ENCODE data around the gene USP26. TPM values are rescaled to one million over a fixed set of nuclear protein-coding genes. Genes with fewer than 3 reads are reported as not detected.
"Not testable (repeated sequence)": the region's sequence is repeated elsewhere in the genome, so short reads cannot be mapped to it uniquely, and the experiment has no call there.

USP26 gene
- total and polyA plus RNA-seq, 2 donors (not counting 3 experiments of a cell fraction or from before 2014, with no cell fraction given) = not detected

DNA sequence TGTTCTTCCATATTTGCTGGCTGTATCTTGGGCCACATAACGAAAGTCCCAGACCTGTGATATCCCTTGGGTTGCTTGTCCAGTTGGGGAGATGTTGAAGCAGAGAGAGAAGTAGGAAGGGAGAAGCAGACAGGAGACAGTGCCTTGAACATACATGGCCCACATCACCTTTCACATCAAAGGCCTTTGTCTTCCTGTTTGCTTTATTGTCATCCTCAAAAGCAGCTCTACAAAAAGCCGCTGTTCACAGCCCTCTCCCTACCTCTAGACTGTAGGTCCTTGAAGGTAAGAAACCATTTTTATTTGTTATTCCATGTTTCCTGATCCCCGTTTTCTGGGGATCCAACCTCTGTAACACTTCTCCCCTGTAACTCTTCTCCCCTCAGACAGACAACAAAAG is 14.9 kb downstream of the USP26 start:
- no peaks in the 10 kb centered on the region for H4K20me1 ChIP-seq (replicated peaks; ENCODE audit: control insufficient read depth, extremely low read depth, insufficient read depth, low read length)
- no peak overlapping the region for H3K27ac ChIP-seq (ENCODE audit: insufficient read depth, low read depth, low read length)
- dilution Hi-C loops (cut with MboI; ENCODE audit: extremely low pct_ligation_motif_present, low sequenced_read_pairs) = no loop called here
- no peaks in the 10 kb centered on the region for H3K9me3 ChIP-seq (replicated peaks; ENCODE audit: control insufficient read depth, insufficient read depth, low read length)
- H3K27me3 ChIP-seq (ENCODE audit: control insufficient read depth in 2 of 2, insufficient read depth in 2 of 2, low read length in 2 of 2) = no peaks in the 10 kb centered on the region
- POLR2A ChIA-PET = no interaction called here
- BruUV-seq (replicated peaks) = no TSS peak
- no peaks in the 10 kb centered on the region for H3K9me1 ChIP-seq (replicated peaks; ENCODE audit: control insufficient read depth, extremely low read depth, insufficient read depth, low read length)
- no peak overlapping the region for H3K4me2 ChIP-seq (ENCODE audit: insufficient read depth, low read length)
- H3K36me3 ChIP-seq (ENCODE audit: control insufficient read depth in 2 of 2, extremely low read depth in 1 of 2, insufficient read depth in 2 of 2, low read length in 2 of 2) = no peaks in the 10 kb centered on the region
- DNase-seq (ENCODE audit: low read depth, low spot score) (no peak), FAIRE-seq (no peak)
- no peak overlapping the region for H3K9ac ChIP-seq (replicated peaks; ENCODE audit: extremely low read depth, insufficient read depth, low read length)
- CTCF ChIA-PET = no interaction called here
- intact Hi-C loops (cut with micrococcal nuclease) = no loop called here
- no peak overlapping the region for H2AFZ ChIP-seq (ENCODE audit: low read depth, low read length)
- H3K4me3 ChIP-seq (replicated peaks in 1 of 3; ENCODE audit: insufficient read depth in 1 of 3, low read depth in 1 of 3, low read length in 3 of 3) = no peak overlapping the region
- no peaks in the 10 kb centered on the region for H3K4me1 ChIP-seq (ENCODE audit: control insufficient read depth, extremely low read depth, insufficient read depth, low read length)
- TF ChIP-seq MYC (IDR thresholded peaks at IDR 0.05; ENCODE audit: low read depth, low read length) = no peak
- no peak for TF ChIP-seq FOS (IDR thresholded peaks at IDR 0.05; ENCODE audit: borderline replicate concordance, insufficient read depth, low read length)
- no peak for TF ChIP-seq JUN (IDR thresholded peaks at IDR 0.05; ENCODE audit: borderline replicate concordance, insufficient read depth, insufficient read length, low read depth)
- TF ChIP-seq EZH2 (IDR thresholded peaks at IDR 0.05; ENCODE audit: borderline replicate concordance, low read depth, low read length, severe bottlenecking) = no peak
- no peak for TF ChIP-seq GATA2 (IDR thresholded peaks at IDR 0.05; ENCODE audit: insufficient read depth, insufficient read length, low read depth, low read length)
- H3K79me2 ChIP-seq (ENCODE audit: control insufficient read depth, insufficient read depth, low read length) = no peaks in the 10 kb centered on the region

DNA sequence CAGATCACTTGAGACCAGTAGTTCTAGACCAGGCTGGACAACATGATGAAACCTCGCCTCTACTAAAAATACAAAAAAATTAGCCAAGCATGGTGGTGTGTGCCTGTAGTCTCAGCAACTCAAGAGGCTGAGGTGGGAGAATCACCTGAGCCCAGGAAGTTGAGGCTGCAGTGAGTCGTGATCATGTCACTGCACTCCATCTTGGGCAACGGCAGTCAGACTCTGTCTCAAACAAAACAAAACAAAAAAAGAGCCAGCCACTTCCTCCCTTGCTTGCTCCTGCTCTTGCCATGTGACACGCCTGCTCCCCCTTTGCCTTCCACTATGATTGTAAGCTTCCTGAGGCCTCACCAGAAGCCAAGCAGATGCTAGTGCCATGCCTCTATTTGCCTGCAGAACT is 19.1 kb downstream of the USP26 start:
- H3K4me1 ChIP-seq (ENCODE audit: control insufficient read depth, extremely low read depth, insufficient read depth, low read length); H3K4me3 ChIP-seq (replicated peaks in 1 of 3; ENCODE audit: insufficient read depth in 1 of 3, low read depth in 1 of 3, low read length in 3 of 3); FAIRE-seq; POLR2A ChIA-PET; CTCF ChIA-PET; H3K9me3 ChIP-seq (replicated peaks; ENCODE audit: control insufficient read depth, insufficient read depth, low read length); H3K9me1 ChIP-seq (replicated peaks; ENCODE audit: control insufficient read depth, extremely low read depth, insufficient read depth, low read length); intact Hi-C loops (cut with micrococcal nuclease); H3K4me2 ChIP-seq (ENCODE audit: insufficient read depth, low read length); H3K36me3 ChIP-seq (ENCODE audit: control insufficient read depth in 2 of 2, extremely low read depth in 1 of 2, insufficient read depth in 2 of 2, low read length in 2 of 2); H2AFZ ChIP-seq (ENCODE audit: low read depth, low read length); H3K27ac ChIP-seq (ENCODE audit: insufficient read depth, low read depth, low read length); H3K27me3 ChIP-seq (ENCODE audit: control insufficient read depth in 2 of 2, insufficient read depth in 2 of 2, low read length in 2 of 2); H4K20me1 ChIP-seq (replicated peaks; ENCODE audit: control insufficient read depth, extremely low read depth, insufficient read depth, low read length); dilution Hi-C loops (cut with MboI; ENCODE audit: extremely low pct_ligation_motif_present, low sequenced_read_pairs); H3K9ac ChIP-seq (replicated peaks; ENCODE audit: extremely low read depth, insufficient read depth, low read length); H3K79me2 ChIP-seq (ENCODE audit: control insufficient read depth, insufficient read depth, low read length); BruUV-seq (replicated peaks); DNase-seq (ENCODE audit: low read depth, low spot score): not testable (repeated sequence)
